CD8-positive, alpha-beta memory T cell (primary cell): ENCODE measurements around the gene ADAM12. TPM values are rescaled to one million over a fixed set of nuclear protein-coding genes. Genes with fewer than 3 reads are reported as not detected.
"Not testable (repeated sequence)": the region's sequence is repeated elsewhere in the genome, so short reads cannot be mapped to it uniquely, and the experiment has no call there.

ENCODE experiments used
- CTCF ChIA-PET: fragments of 350-600 bp; sonication (Branson Sonifier 250); formaldehyde crosslinking; loops from one replicate; lab custom pipeline; 2021; ENCODE audit warnings: antibody characterized with exemption; lab: Charles Lee
- POLR2A ChIA-PET: fragments of 350-600 bp; sonication (Branson Sonifier 250); formaldehyde crosslinking; loops from one replicate; lab custom pipeline; 2021; ENCODE audit warnings: antibody characterized with exemption; lab: Charles Lee
- DNase-seq, 5 donors: peaks; one replicate each; pipeline versions ENCODE4 v3.0.0 to v3.0.0-alpha.2; 2020 to 2022; ENCODE audit warnings: mixed read lengths in 1 of 5
- H3K27ac ChIP-seq: one replicate; pipeline ENCODE4 v1.7.0; 2013; ENCODE audit warnings: low read depth, mild to moderate bottlenecking, low read length, moderate library complexity
- H3K27me3 ChIP-seq: 2 replicates; pipeline ENCODE4 v1.7.0; 2013; ENCODE audit warnings: low read length, mild to moderate bottlenecking; ENCODE audit not compliant: insufficient read depth, poor library complexity, severe bottlenecking
- H3K36me3 ChIP-seq: 2 replicates; pipeline ENCODE4 v1.7.0; 2013; ENCODE audit warnings: mild to moderate bottlenecking, low read length, moderate library complexity; ENCODE audit not compliant: insufficient read depth
- H3K4me1 ChIP-seq: 2 replicates; pipeline ENCODE4 v1.7.0; 2013; ENCODE audit warnings: mild to moderate bottlenecking, low read length, moderate library complexity; ENCODE audit not compliant: insufficient read depth
- H3K4me3 ChIP-seq: 2 replicates; pipeline ENCODE4 v1.7.0; 2013; ENCODE audit warnings: mild to moderate bottlenecking, low read length
- H3K9me3 ChIP-seq: 2 replicates; pipeline ENCODE4 v1.7.0; 2013; ENCODE audit warnings: mild to moderate bottlenecking, low read length
- H3K27ac Mint-ChIP-seq, 8 donors: one replicate each; pipeline ENCODE4 v1.8.0; 2020 to 2021; ENCODE audit warnings: mixed read lengths in 8 of 8, mild to moderate bottlenecking in 6 of 8, inconsistent platforms in 3 of 8, moderate library complexity in 3 of 8
- H3K27me3 Mint-ChIP-seq, 2 donors: one replicate each; pipeline ENCODE4 v1.8.0; 2020 to 2021; ENCODE audit warnings: mixed read lengths in 2 of 2, mild to moderate bottlenecking in 1 of 2, moderate library complexity in 1 of 2
- H3K36me3 Mint-ChIP-seq, 3 donors: one replicate each; pipeline ENCODE4 v1.8.0; 2020 to 2021; ENCODE audit warnings: mixed read lengths in 3 of 3, inconsistent platforms in 1 of 3, mild to moderate bottlenecking in 1 of 3
- H3K4me1 Mint-ChIP-seq, 3 donors: one replicate each; pipeline ENCODE4 v1.8.0; 2020 to 2021; ENCODE audit warnings: mixed read lengths in 3 of 3, inconsistent platforms in 1 of 3, mild to moderate bottlenecking in 1 of 3
- H3K4me3 Mint-ChIP-seq, 7 donors: one replicate each; pipeline ENCODE4 v1.8.0; 2020 to 2021; ENCODE audit warnings: mixed read lengths in 7 of 7, mild to moderate bottlenecking in 6 of 7, moderate library complexity in 4 of 7, inconsistent platforms in 2 of 7
- H3K9me3 Mint-ChIP-seq, 5 donors: one replicate each; pipeline ENCODE4 v1.8.0; 2020 to 2022; ENCODE audit warnings: mixed read lengths in 5 of 5, mild to moderate bottlenecking in 3 of 5, moderate library complexity in 2 of 5, inconsistent platforms in 1 of 5
- polyA plus RNA-seq: library from polyadenylated mRNA; unstranded; fragments of 300-500 nt; fragmentation: Illumina TruSeq; gene quantifications from one replicate; pipeline ENCODE4 v1.2.3, GENCODE V29; 2021
- total RNA-seq, 2 experiments: library from RNA; stranded (reverse); gene quantifications; one replicate each; pipeline ENCODE4 v1.2.3, GENCODE V29; 2021

Gene ADAM12
- total and polyA plus RNA-seq, 3 experiments from 2014 or later = 0.11 to 6.4 (median 0.31) TPM

DNA sequence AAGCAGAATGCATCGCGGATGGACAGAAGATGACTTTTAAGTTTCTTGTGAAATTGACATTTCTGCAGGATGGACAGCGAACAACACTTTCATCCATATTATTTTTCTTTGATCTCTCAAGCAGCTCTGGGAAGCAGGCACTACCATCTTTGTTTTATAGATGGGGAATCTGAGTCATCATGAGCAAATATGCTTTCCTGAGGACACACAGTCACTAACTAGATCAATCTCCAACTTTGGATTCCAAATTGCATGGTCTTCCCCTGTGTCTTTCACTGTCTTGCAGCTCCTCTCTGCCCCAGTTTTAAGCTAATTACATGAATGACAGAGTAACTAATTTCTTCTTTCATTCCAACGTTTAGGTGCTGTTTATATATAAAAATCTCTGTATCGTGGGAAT is 201.5 kb downstream of the ADAM12 start:
- H3K36me3 ChIP-seq = no peaks in the 10 kb centered on the region
- ChIA-PET CTCF (no interaction called here), POLR2A (no interaction called here)
- no peaks in the 10 kb centered on the region for H3K4me1 ChIP-seq
- H3K4me3 ChIP-seq = no peak overlapping the region
- H3K27ac ChIP-seq = no peak overlapping the region
- peaks cover 0 to 2% of the 10 kb centered on the region in 2 donors for H3K27me3 Mint-ChIP-seq
- no peak overlapping the region for H3K27ac Mint-ChIP-seq
- H3K9me3 Mint-ChIP-seq = peaks cover 0 to 7% (median 0%) of the 10 kb centered on the region in 5 donors
- H3K36me3 Mint-ChIP-seq = peaks cover 0 to 3% (median 0%) of the 10 kb centered on the region in 3 donors
- H3K4me3 Mint-ChIP-seq = no peak overlapping the region
- DNase-seq = no peak
- no peaks in the 10 kb centered on the region for H3K27me3 ChIP-seq
- H3K9me3 ChIP-seq = no peaks in the 10 kb centered on the region
- no peaks in the 10 kb centered on the region for H3K4me1 Mint-ChIP-seq

DNA sequence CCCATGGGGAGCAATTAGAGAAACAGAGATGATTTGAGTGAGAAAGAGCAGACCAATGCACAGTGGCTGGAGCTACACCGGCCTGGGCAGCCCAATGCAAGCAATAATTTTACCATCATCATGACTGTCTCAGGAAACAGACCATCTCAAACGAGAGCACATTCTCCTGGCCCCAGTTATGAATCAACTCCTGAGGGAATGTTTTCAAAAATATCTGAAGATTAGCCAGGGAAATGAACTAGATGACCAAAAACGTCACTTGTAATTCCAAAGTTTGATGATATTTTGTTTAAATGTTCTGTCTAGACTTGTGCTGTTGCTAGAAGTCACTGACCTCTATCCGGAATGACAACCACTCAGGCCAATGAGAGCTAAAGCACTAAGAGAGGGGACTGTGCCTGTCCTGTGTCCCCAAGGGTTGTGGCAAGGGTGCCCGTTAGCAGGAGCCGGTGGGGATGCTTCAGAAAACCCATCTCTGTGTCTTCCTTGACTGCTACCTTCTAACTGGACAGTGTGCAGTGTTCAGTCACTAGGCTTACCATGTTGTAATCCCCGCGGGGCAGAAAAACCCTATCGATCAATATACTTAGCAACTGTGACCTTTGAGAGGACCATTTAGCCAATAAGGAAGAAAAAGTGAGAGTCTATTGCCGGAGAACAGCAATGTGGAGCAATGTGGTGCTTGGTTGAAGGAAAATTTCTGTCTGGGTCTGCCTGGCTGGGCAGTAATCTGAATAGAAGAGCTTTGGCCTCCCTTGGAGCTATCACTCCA is 202.4 kb downstream of the ADAM12 start:
- Histone ChIP-seq H3K27me3 (no peaks in the 10 kb centered on the region), H3K4me3 (no peak overlapping the region), H3K9me3 (no peaks in the 10 kb centered on the region), H3K4me1 (no peaks in the 10 kb centered on the region), H3K36me3 (no peaks in the 10 kb centered on the region), H3K27ac (no peak overlapping the region)
- CTCF ChIA-PET = no interaction called here
- no peak for DNase-seq
- peaks cover 0 to 2% of the 10 kb centered on the region in 2 donors for H3K27me3 Mint-ChIP-seq
- H3K36me3 Mint-ChIP-seq = peaks cover 0 to 3% (median 0%) of the 10 kb centered on the region in 3 donors
- H3K9me3 Mint-ChIP-seq = peaks cover 0 to 3% (median 0%) of the 10 kb centered on the region in 5 donors
- no peaks in the 10 kb centered on the region for H3K4me1 Mint-ChIP-seq
- H3K27ac Mint-ChIP-seq = peak overlapping the region in 1 of 8 donors; percentile 61
- POLR2A ChIA-PET = no interaction called here
- H3K4me3 Mint-ChIP-seq = no peak overlapping the region

GRCh38 chr10:126181626-126182025 is 206.7 kb downstream of the ADAM12 start:
- Histone ChIP-seq H3K36me3 (no peaks in the 10 kb centered on the region), H3K4me1 (no peaks in the 10 kb centered on the region), H3K27ac (no peak overlapping the region), H3K27me3 (no peaks in the 10 kb centered on the region), H3K4me3 (no peak overlapping the region), H3K9me3 (no peaks in the 10 kb centered on the region)
- CTCF ChIA-PET = no interaction called here
- Mint-ChIP-seq H3K4me3 (no peak overlapping the region), H3K4me1 (no peaks in the 10 kb centered on the region), H3K9me3 (peaks cover 0 to 3% (median 0%) of the 10 kb centered on the region in 5 donors), H3K27me3 (peaks cover 0 to 2% of the 10 kb centered on the region in 2 donors), H3K36me3 (no peaks in the 10 kb centered on the region), H3K27ac (no peak overlapping the region)
- no peak for DNase-seq
- POLR2A ChIA-PET = no interaction called here

DNA sequence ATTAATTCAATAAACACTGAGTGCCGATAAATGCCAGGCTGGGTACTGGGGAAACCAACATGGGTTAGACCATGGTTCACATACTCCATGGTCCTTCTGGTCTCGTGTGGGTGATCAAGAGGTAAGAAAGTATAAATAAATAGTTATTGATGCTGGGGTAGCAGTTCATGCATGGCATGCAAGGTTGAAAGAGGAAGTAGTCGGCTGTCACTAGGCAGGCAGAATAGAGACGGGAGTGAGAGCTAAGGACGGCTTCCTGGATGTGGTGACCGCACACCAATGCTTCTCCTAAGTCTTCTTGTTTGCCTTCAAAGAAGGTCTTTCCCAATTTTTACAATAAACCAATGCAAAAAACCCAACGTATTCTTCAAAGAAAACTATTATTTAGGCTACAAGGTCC is 208.6 kb downstream of the ADAM12 start:
- H3K27me3 ChIP-seq = no peaks in the 10 kb centered on the region
- no peaks in the 10 kb centered on the region for H3K4me1 ChIP-seq
- Mint-ChIP-seq H3K27me3 (no peaks in the 10 kb centered on the region), H3K4me3 (no peak overlapping the region), H3K9me3 (no peaks in the 10 kb centered on the region), H3K27ac (no peak overlapping the region), H3K36me3 (no peaks in the 10 kb centered on the region), H3K4me1 (no peaks in the 10 kb centered on the region)
- POLR2A ChIA-PET = no interaction called here
- H3K27ac ChIP-seq = no peak overlapping the region
- H3K36me3 ChIP-seq = no peaks in the 10 kb centered on the region
- CTCF ChIA-PET = no interaction called here
- H3K9me3 ChIP-seq = no peaks in the 10 kb centered on the region
- no peak overlapping the region for H3K4me3 ChIP-seq
- no peak for DNase-seq

DNA sequence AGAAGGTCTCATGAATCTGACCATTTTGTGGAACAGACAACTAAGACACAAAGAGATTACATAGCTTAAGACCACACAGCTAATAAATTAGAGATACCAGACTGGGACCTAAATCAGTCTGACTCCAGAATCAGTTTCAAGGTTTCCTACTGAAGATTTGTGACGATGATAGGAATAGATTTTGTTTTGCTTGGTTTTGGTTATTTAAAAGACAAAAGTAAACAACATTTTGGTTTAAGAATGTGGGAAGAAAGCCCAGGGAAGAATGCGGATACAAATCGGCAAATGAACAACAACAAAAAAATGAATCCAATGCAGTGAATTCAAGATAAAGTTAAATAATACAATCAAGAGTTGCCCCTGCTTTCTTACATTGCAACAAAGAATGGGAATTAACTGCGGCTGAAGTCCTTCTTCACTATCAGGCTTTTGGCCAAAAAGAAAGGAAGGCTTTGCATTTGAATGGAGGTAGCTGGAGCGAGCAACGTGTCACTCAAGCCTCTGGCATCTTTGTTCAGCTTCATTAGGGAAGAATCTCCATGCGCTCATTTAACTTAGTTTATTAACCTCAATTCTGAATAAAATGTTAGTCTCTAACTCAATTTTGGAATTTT is 210.8 kb downstream of the ADAM12 start:
- no peaks in the 10 kb centered on the region for H3K4me1 Mint-ChIP-seq
- CTCF ChIA-PET = no interaction called here
- Histone ChIP-seq H3K9me3 (no peaks in the 10 kb centered on the region), H3K27ac (no peak overlapping the region), H3K4me1 (no peaks in the 10 kb centered on the region), H3K4me3 (no peak overlapping the region), H3K36me3 (no peaks in the 10 kb centered on the region), H3K27me3 (no peaks in the 10 kb centered on the region)
- no peak overlapping the region for H3K27ac Mint-ChIP-seq
- H3K36me3 Mint-ChIP-seq = no peaks in the 10 kb centered on the region
- H3K4me3 Mint-ChIP-seq = no peak overlapping the region
- DNase-seq = no peak
- POLR2A ChIA-PET = no interaction called here
- H3K27me3 Mint-ChIP-seq = peaks cover 0 to 2% of the 10 kb centered on the region in 2 donors
- peaks cover 0 to 2% (median 0%) of the 10 kb centered on the region in 5 donors for H3K9me3 Mint-ChIP-seq

- DNase-seq = no peak
- Histone ChIP-seq H3K27me3 (no peaks in the 10 kb centered on the region), H3K9me3 (no peaks in the 10 kb centered on the region), H3K4me1 (no peaks in the 10 kb centered on the region), H3K27ac (no peak overlapping the region), H3K36me3 (no peaks in the 10 kb centered on the region), H3K4me3 (no peak overlapping the region)
- Mint-ChIP-seq H3K9me3 (peaks cover 0 to 2% (median 0%) of the 10 kb centered on the region in 5 donors), H3K4me1 (no peaks in the 10 kb centered on the region), H3K27ac (peak overlapping the region in 1 of 8 donors; percentile 61), H3K4me3 (no peak overlapping the region), H3K36me3 (no peaks in the 10 kb centered on the region), H3K27me3 (peaks cover 0 to 2% of the 10 kb centered on the region in 2 donors)
- ChIA-PET CTCF (no interaction called here), POLR2A (no interaction called here)
Measured at GRCh38 chr10:126175641-126176262, 212.5 kb downstream of the ADAM12 start.

GRCh38 chr10:126172755-126173154 is 215.5 kb downstream of the ADAM12 start:
- CTCF ChIA-PET, DNase-seq, H3K4me1 Mint-ChIP-seq, H3K27me3 Mint-ChIP-seq, H3K9me3 ChIP-seq, H3K27ac ChIP-seq, H3K4me3 ChIP-seq, H3K9me3 Mint-ChIP-seq, H3K27ac Mint-ChIP-seq, H3K4me1 ChIP-seq, POLR2A ChIA-PET, H3K27me3 ChIP-seq, H3K36me3 Mint-ChIP-seq, H3K4me3 Mint-ChIP-seq, H3K36me3 ChIP-seq: not testable (repeated sequence)

DNA sequence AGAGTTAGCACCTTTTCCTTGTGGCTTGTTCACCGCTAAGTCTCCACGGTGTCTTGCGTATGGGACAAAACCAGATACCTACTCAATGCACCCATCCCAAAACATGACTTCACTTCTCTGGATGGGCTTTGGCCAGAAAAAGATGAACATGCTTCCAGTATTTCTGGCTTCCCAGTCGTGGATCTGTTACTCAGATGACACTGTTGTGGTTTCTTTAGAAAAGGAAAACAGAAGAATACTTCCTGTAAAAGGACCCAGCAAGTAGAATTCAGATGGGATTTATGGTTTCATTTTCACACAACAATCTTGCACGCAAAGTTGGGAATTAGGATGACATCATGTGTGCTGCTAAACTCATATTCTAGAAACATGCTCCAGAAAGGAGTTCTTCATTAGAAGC is 216.7 kb downstream of the ADAM12 start:
- Mint-ChIP-seq H3K9me3 (peaks cover 0 to 5% (median 0%) of the 10 kb centered on the region in 5 donors), H3K4me3 (no peak overlapping the region), H3K36me3 (no peaks in the 10 kb centered on the region), H3K27me3 (peaks cover 0 to 7% of the 10 kb centered on the region in 2 donors), H3K4me1 (no peaks in the 10 kb centered on the region), H3K27ac (no peak overlapping the region)
- no peaks in the 10 kb centered on the region for H3K9me3 ChIP-seq
- no peak overlapping the region for H3K27ac ChIP-seq
- H3K27me3 ChIP-seq = no peaks in the 10 kb centered on the region
- H3K4me1 ChIP-seq = no peaks in the 10 kb centered on the region
- ChIA-PET CTCF (no interaction called here), POLR2A (no interaction called here)
- H3K36me3 ChIP-seq = no peaks in the 10 kb centered on the region
- H3K4me3 ChIP-seq = no peak overlapping the region
- DNase-seq = no peak
